Epithelial cell of prostate (primary cell): ENCODE results near the gene GBX1.

ENCODE experiments used
- DNase-seq: peaks from one replicate; pipeline ENCODE4 v3.0.0-alpha.2; 2011; ENCODE audit warnings: low read depth, low spot score
- H3K27ac ChIP-seq: fragments of 450-650 bp; 2 replicates; pipeline ENCODE4 v1.5.1; 2017; ENCODE audit warnings: mild to moderate bottlenecking

Gene GBX1

GRCh38 chr7:151175047-151175792, 7.7 kb upstream of the GBX1 start:
- DNase-seq, result no peak
- no peak overlapping the region for H3K27ac ChIP-seq

DNA sequence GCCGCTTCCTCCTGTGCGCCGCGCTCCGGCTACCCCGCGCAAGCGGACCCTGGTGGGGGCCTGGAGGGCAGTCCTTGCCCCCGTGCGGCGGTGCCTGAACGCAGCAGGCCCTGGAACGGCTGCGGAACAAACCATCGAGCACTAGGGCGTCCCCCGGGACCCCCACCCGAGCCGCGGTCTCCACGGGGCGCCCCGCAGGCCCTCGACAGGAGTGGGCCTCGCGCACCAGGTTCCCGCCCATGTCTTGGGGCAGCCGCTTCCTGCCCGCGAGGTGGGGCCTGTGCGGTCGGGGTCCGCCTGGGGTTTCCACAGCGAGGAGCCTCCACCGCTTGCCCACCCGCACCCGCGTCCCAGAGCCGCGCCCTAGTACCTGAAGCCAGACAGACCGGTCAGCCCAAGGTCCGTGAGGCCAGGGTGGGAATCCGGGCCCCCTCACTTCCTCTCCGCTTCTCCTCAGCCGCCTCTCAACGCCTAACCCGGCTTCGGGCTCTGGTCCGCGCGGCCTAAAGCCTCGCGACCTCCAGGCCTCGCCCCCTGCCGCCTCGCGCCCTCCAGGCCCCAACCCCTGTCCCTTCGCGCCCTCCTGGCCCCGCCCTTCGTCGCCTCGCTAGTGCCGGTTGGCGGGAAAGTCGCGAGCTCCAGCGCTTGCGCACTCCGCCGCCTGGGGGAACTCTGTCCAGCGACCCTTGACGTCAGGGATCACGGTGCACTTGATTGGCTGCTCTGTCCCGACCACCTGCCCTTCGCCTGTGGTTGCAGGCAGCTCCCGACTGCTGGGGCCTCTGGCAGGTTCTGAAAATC, 7.0 kb upstream of the GBX1 start:
- DNase-seq, result no peak
- no peak overlapping the region for H3K27ac ChIP-seq

- DNase-seq, result no peak
- H3K27ac ChIP-seq, result no peak overlapping the region
Observed at GRCh38 chr7:151173386-151174245, 6.1 kb upstream of the GBX1 start.

GRCh38 chr7:151172273-151173141, 5.0 kb upstream of the GBX1 start:
- DNase-seq, result no peak
- no peak overlapping the region for H3K27ac ChIP-seq

DNA sequence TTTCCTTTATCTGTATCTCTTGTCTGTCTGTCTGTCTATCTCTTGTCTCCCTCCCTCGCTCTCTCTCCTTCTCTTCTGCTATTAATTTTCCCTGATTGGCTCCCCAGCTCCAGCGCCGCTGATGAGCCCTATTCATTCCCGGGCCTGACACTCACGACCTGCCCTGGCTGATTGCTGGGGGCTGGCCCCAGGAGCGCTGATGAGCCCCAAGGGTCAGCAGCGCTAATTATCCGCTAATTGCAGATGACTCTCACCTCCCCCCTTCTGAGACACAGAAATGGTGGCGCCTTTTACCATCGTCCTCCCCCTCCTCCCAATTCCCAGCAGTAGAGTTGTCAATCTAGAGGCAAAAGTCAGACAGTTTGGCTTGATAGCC, 1.3 kb upstream of the GBX1 start:
- H3K27ac ChIP-seq, result no peak overlapping the region
- DNase-seq, result no peak

GRCh38 chr7:151168003-151168786, 701 bp upstream of the GBX1 start:
- DNase-seq, result no peak
- no peak overlapping the region for H3K27ac ChIP-seq

GRCh38 chr7:151166629-151167196, 781 bp downstream of the GBX1 start:
- DNase-seq, result no peak
- H3K27ac ChIP-seq, result no peak overlapping the region

DNA sequence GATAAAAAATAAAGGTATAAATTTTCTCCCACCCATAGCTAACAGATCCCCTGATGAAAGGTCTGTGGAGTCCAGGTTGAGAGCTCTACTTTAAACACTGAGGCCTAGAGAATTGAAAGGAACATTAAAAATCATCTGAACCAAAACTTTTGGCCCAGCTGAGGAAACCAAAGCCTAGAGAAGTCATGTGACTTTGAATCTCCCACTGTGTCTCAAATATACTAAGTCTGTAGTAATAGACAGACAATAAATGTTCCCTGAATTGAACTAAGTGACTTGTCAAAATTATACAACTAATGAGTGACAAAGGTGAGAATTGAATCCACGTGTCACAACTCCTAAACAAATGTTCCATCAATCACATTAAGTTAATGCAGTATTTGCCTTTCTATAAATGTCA, 5.7 kb downstream of the GBX1 start:
- H3K27ac ChIP-seq, result no peak overlapping the region
- DNase-seq, result no peak

DNA sequence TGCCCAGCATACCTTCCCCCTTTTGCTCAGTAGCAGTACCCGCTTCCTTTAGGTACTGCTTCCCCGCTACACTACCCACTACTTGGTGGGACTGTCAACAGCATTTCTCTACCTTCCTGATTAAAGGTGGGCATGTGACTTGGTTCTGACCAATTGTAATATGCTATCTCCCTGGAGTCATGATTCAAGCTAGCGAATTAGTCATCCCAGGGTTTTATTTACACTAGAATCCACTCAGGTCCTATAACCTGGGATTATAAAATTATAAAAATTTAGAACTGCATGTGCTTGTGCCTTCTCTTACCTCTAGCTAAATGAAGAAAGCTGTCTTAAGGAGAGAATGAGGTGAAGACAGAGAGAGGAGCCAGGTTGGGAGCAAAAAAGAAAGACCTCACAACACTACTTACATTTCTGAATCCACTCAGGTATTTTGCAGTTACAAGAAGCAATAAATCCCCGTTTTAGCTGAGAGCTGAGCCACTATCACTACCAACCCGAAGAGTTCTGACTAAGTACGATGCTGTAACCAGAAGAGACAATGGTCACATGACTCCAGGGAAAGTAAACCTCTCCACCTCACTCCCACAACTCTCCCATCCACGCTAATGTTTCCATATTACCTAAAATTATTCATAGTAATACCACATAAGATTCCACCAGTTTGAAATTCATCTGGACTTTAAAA, 9.7 kb downstream of the GBX1 start:
- peak; percentile 22 for DNase-seq

DNA sequence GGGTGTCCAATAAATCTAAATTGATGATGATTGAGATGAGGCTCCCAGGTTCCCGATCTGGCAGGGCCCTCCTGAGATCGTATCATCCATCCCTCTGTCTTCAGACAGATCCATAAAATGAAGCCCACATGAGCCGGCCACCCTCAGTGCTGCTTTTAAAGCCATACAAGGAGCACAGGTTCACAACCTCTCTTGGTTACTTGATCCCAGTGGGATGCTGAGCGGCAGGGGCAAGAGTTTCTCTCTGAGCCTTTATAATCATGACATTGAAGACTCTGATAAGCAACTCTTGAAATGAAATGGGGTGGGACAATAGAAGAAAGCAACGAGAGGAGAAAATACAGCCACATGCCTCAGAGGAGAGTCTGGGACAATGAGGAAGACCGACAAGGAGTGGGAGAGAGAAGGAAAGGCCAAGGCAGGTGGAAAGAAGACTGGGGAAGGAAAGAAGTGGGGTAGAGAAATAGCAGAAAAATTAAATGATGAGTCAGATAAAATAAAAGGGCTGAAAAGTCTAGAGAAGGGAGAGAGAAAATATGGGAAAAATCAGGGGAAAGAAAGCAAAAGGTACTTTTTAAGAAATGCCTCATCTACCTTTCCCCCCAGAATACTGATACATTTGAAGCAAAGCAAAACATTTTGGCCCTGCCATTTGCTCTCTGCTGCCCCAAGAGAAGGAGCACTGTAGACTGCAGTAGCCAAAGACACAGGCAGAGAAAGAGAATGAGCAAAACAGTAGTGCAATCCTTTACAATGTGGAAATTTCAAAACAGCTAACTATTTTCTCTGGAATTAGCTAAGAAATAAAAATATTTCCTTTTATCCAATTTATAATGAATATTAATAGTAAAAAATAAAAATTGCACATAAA, 14.6 kb downstream of the GBX1 start:
- H3K27ac ChIP-seq, result no peak overlapping the region
- no peak for DNase-seq

More for the DNA sequence above, 9.7 kb downstream of the GBX1 start:
- H3K27ac ChIP-seq, result no peak overlapping the region

DNA sequence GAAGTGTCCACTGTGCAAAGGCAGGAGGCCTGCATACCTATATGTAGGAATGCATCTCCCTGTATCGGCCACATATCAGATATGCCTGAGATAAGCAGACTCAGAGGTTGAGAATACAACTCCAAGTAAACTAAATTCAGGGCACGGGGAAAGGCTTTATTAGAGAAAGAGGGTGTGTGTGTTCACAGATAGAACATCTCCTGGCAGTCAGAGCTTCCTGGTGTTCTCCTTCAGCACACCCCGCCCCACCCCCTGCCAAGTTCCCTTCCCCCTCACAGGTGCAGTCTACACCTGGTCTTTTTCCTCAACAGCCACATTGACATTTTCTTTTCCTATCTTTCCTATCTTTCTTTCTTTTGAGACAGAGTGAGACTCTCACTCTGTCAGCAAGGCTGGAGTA, 17.1 kb downstream of the GBX1 start:
- no peak for DNase-seq
- H3K27ac ChIP-seq, result no peak overlapping the region

GRCh38 chr7:151148319-151149259, 18.9 kb downstream of the GBX1 start:
- DNase-seq, result no peak
- H3K27ac ChIP-seq, result no peak overlapping the region

DNA sequence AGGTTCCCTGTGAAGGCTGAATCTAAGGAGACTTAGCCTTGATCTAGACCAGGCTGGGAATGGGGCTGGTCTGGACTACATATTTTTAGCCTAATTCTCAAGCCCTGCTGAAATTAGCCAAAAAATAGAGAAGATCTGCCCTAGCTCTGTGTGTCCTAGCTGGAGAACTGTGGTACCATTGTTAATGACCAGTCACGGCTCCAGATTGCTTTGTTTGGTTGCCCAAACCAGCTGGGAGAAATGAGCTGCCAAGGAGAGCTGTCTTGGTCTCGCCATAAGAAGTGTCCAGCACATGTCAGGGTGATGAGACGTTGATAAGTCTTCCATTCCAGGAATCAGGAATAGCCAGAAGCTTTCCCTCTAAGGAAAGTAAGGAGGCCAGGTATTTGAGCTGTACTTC, 20.7 kb downstream of the GBX1 start:
- no peak overlapping the region for H3K27ac ChIP-seq
- DNase-seq, result no peak

DNA sequence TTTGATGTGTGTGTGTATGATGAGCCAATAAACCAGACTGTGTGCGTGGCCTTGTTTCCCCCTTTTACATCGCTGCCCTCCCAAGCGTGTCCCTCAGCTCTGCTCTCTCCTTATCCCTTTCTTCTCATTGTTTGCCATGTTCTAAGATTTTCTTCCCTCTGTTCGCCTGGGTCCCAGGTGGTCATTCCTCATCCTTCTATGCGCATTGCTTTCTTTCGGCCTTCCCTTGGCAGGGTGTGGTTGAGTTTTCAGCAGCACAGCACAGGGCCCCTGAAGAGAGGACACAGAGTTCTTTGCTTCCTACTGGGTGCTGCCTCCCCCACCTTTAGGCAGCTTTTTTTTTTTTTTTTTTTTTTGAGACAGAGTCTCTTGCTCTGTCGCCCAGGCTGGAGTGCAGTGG, 23.1 kb downstream of the GBX1 start:
- no peak for DNase-seq
- H3K27ac ChIP-seq, result no peak overlapping the region

DNA sequence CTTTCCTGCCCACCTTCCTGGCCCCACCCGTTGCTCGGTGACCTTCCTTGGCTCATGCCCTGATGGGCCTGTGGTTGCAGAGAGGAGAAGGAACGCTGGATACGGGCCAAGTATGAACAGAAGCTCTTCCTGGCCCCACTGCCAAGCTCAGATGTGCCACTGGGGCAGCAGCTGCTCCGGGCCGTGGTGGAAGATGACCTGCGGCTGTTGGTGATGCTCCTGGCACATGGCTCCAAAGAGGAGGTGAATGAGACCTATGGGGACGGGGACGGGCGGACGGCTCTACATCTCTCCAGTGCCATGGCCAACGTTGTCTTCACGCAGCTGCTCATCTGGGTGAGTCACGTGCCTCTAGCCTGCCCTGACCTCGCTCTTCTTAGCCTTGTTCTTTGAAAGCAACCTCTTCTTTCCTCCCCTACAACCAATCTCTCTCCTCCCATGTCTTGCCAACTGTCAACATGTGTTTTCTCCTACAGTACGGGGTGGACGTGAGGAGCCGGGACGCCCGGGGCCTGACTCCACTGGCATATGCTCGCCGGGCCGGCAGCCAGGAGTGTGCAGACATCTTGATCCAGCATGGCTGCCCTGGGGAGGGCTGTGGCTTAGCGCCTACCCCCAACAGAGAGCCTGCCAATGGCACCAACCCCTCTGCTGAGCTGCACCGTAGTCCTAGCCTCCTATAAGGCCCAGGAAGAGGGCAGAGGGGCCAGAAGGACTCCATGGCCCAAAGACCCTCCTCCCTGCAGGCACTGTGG, 24.1 kb downstream of the GBX1 start:
- H3K27ac ChIP-seq, result no peak overlapping the region
- DNase-seq, result no peak

GRCh38 chr7:151142686-151143040, 24.8 kb downstream of the GBX1 start:
- DNase-seq, result no peak
- no peak overlapping the region for H3K27ac ChIP-seq
